NB4 (cell line): Measurements from ENCODE around the gene DNAJC1.

Source experiments
- DNase-seq: peaks from one replicate; pipeline ENCODE4 v3.0.0; 2010; ENCODE audit warnings: low read depth
- H3K4me3 ChIP-seq: one replicate; pipeline ENCODE4 v1.5.1; 2011; ENCODE audit warnings: mild to moderate bottlenecking, low read depth, low read length, moderate library complexity
- CTCF ChIP-seq: IDR thresholded peaks from one replicate; pipeline ENCODE4 v1.5.1; 2012; ENCODE audit warnings: low read depth, low read length
- MAX ChIP-seq: IDR thresholded peaks from 2 replicates; pipeline ENCODE4 v1.6.1; 2011; ENCODE audit warnings: low read depth, low read length
- MYC ChIP-seq: IDR thresholded peaks from 2 replicates; pipeline ENCODE4 v1.6.1; 2011; ENCODE audit warnings: low read depth, low read length
- POLR2A ChIP-seq: IDR thresholded peaks from 2 replicates; pipeline ENCODE4 v1.6.1; 2011; ENCODE audit warnings: mild to moderate bottlenecking; ENCODE audit not compliant: insufficient read length; ENCODE audit errors: extremely low read depth

The DNAJC1 gene

GRCh38 chr10:21750424-21750823 is 253.1 kb downstream of the DNAJC1 start:
- TF ChIP-seq MAX: no peak
- TF ChIP-seq MYC: no peak
- no peak for TF ChIP-seq CTCF
- no peak for TF ChIP-seq POLR2A

GRCh38 chr10:21749788-21750187 is 253.7 kb downstream of the DNAJC1 start:
- no peak for DNase-seq
- TF ChIP-seq POLR2A (no peak), MYC (no peak), MAX (no peak), CTCF (no peak)
- no peak overlapping the region for H3K4me3 ChIP-seq

More at GRCh38 chr10:21750424-21750823, 253.1 kb downstream of the DNAJC1 start:
- H3K4me3 ChIP-seq: no peak overlapping the region
- DNase-seq: no peak

GRCh38 chr10:21747809-21748208 is 255.7 kb downstream of the DNAJC1 start:
- H3K4me3 ChIP-seq: no peak overlapping the region
- TF ChIP-seq MAX: no peak
- TF ChIP-seq MYC: no peak
- TF ChIP-seq CTCF: no peak
- no peak for TF ChIP-seq POLR2A
- no peak for DNase-seq

- TF ChIP-seq POLR2A: no peak
- TF ChIP-seq CTCF: no peak
- TF ChIP-seq MAX: no peak
- TF ChIP-seq MYC: no peak
- no peak overlapping the region for H3K4me3 ChIP-seq
- no peak for DNase-seq
Observed at GRCh38 chr10:21746118-21746517, 257.4 kb downstream of the DNAJC1 start.

- TF ChIP-seq POLR2A (no peak), CTCF (no peak), MAX (no peak), MYC (no peak)
- DNase-seq: no peak
- no peak overlapping the region for H3K4me3 ChIP-seq
Observed at GRCh38 chr10:21744223-21744622, 259.3 kb downstream of the DNAJC1 start.
